Glutamatergic neuron (in vitro differentiated cells): ENCODE measurements around the gene SORT1. TPM values are rescaled to one million over a fixed set of nuclear protein-coding genes. Genes with fewer than 3 reads are reported as not detected.
"Not testable (repeated sequence)": the region's sequence is repeated elsewhere in the genome, so short reads cannot be mapped to it uniquely, and the experiment has no call there.

Source experiments
- DNase-seq: peaks from one replicate; pipeline ENCODE4 v3.0.0; 2022
- H3K27ac Mint-ChIP-seq: one replicate; pipeline ENCODE4 v1.8.0; 2020; ENCODE audit warnings: mild to moderate bottlenecking, mixed read lengths, inconsistent platforms; ENCODE audit not compliant: unreplicated experiment
- H3K27me3 Mint-ChIP-seq: one replicate; pipeline ENCODE4 v1.8.0; 2020; ENCODE audit warnings: mild to moderate bottlenecking, moderate library complexity, mixed read lengths, inconsistent platforms; ENCODE audit not compliant: unreplicated experiment
- H3K36me3 Mint-ChIP-seq: one replicate; pipeline ENCODE4 v1.8.0; 2020; ENCODE audit warnings: mild to moderate bottlenecking, mixed read lengths, inconsistent platforms; ENCODE audit not compliant: unreplicated experiment
- H3K4me1 Mint-ChIP-seq: one replicate; pipeline ENCODE4 v1.8.0; 2020; ENCODE audit warnings: mild to moderate bottlenecking, low read depth, mixed read lengths, inconsistent platforms; ENCODE audit not compliant: unreplicated experiment
- H3K4me3 Mint-ChIP-seq: one replicate; pipeline ENCODE4 v1.8.0; 2020; ENCODE audit warnings: mild to moderate bottlenecking, mixed read lengths, inconsistent platforms; ENCODE audit not compliant: unreplicated experiment
- H3K9me3 Mint-ChIP-seq: one replicate; pipeline ENCODE4 v1.8.0; 2020; ENCODE audit warnings: mild to moderate bottlenecking, moderate library complexity, mixed read lengths, inconsistent platforms; ENCODE audit not compliant: unreplicated experiment
- total RNA-seq: library from RNA; stranded (reverse); fragmentation: NEBNext Ultra II Directional; extraction: Animal tissue kit (Norgen Biotek cat#: 25700); gene quantifications from one replicate; pipeline ENCODE4 v1.2.1, GENCODE V29; 2021; ENCODE audit not compliant: unreplicated experiment
- TF ChIP-seq, protein P1 (sequence below): fragments of 200-600 bp; sonication (generic); IDR thresholded peaks from one replicate; pipeline ENCODE4 v1.5.0; 2021; ENCODE audit not compliant: partially characterized antibody, unreplicated experiment

The SORT1 gene
- total RNA-seq, 1 donor from 2014 or later, result 53.2 TPM

GRCh38 chr1:109307274-109308021 is 90.3 kb downstream of the SORT1 start:
- TF ChIP-seq, protein P1, sequence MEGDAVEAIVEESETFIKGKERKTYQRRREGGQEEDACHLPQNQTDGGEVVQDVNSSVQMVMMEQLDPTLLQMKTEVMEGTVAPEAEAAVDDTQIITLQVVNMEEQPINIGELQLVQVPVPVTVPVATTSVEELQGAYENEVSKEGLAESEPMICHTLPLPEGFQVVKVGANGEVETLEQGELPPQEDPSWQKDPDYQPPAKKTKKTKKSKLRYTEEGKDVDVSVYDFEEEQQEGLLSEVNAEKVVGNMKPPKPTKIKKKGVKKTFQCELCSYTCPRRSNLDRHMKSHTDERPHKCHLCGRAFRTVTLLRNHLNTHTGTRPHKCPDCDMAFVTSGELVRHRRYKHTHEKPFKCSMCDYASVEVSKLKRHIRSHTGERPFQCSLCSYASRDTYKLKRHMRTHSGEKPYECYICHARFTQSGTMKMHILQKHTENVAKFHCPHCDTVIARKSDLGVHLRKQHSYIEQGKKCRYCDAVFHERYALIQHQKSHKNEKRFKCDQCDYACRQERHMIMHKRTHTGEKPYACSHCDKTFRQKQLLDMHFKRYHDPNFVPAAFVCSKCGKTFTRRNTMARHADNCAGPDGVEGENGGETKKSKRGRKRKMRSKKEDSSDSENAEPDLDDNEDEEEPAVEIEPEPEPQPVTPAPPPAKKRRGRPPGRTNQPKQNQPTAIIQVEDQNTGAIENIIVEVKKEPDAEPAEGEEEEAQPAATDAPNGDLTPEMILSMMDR, result no peak
- Mint-ChIP-seq H3K27ac (peak overlapping the region; percentile 91), H3K27me3 (peaks cover 10% of the 10 kb centered on the region), H3K9me3 (peaks cover 7% of the 10 kb centered on the region), H3K36me3 (no peaks in the 10 kb centered on the region), H3K4me3 (peak overlapping the region; percentile 74), H3K4me1 (peaks cover 50% of the 10 kb centered on the region)
- DNase-seq, result peak; percentile 35

DNA sequence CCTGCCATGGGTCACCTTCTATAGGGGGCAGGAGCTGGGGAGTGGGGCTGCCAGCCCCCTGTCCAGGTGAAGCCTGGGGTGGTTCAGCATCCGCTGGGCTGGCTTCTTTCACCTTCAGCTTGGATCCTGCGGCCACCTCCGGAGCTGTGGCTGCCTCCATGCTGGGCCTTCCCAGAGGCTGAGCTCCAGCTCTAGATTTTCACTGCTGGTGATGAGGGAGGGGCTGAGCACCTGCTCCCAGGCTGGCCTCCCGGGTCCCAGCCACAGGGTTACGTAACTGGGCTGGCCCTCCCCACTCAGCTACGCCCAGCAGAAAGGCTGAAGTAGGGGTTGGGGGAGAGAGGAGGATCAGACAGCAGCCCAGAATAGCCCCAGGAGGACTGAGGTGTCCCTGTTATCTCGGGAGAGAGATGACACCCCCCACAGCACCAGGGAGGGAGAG is 90.9 kb downstream of the SORT1 start, which contains the start of gene MYBPHL:
MYBPHL (minus strand) TSS at position 180 of the 442 bp plus-strand sequence; CDS start at position 160, 20 bp downstream.
- Mint-ChIP-seq H3K27me3 (peaks cover 10% of the 10 kb centered on the region), H3K27ac (peak within 1 kb of the TSS; percentile 91), H3K4me3 (peak within 1 kb of the TSS; percentile 74), H3K9me3 (peaks cover 7% of the 10 kb centered on the region), H3K4me1 (peaks cover 44% of the 10 kb centered on the region), H3K36me3 (no peaks in the 10 kb centered on the region)
- TF ChIP-seq, protein P1, result no peak
- DNase-seq, result peak; percentile 44

DNA sequence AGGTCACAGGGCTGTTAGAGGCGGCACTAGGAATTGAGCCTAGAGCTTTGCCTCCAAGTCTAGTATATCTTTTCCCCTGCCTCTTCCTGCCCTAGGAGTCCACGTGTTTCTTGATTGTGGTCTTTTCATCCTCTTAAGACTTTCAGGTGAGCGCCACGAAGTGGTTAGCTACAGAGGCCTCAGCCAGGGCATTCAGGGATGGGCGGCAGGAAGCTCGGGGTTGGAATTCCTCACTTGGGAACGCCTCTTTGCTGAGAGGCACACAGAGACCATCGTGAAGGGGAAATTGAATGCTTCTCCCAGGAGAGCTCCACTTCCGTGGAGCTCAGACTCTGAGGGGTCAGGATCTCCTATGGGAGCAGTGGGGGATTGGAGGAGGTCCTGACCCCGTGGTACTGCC is 91.7 kb downstream of the SORT1 start:
- not testable (repeated sequence) for H3K4me3 Mint-ChIP-seq, H3K9me3 Mint-ChIP-seq, DNase-seq, H3K27me3 Mint-ChIP-seq, H3K36me3 Mint-ChIP-seq
- Mint-ChIP-seq H3K27ac (peak overlapping the region; percentile 79), H3K4me1 (peaks cover 40% of the 10 kb centered on the region)

DNA sequence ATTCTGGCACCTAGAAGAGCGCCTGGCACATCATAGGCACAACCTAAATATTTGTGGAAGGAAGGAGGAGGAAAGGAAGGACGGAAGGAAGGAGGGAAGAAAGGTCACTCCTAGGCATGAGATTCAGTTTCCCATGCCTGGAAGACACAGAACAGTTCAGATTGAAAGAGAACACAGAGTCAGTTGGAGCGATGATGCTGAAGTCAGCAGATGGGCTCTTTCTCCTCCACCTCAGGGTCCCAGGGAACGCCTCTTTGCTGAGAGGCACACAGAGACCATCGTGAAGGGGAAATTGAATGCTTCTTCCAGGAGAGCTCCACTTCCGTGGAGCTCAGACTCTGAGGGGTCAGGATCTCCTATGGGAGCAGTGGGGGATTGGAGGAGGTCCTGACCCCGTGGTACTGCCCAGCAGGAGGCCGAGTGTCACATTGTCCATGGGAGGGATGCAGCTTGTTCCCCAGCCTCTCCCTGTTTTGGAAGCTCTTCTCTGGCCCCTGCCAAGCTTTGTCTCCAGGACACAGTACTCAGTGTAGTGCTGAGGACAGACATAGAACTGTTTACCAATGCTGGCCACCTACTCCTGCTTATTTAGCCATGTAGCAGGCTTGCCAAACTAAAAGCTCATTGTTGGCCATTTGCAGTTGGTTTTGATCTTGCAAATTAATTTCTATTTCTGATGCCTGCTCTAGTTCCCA is 93.3 kb downstream of the SORT1 start:
- TF ChIP-seq, protein P1, result no peak
- Mint-ChIP-seq H3K27me3 (peaks cover 8% of the 10 kb centered on the region), H3K27ac (no peak overlapping the region), H3K36me3 (no peaks in the 10 kb centered on the region), H3K4me1 (peaks cover 34% of the 10 kb centered on the region), H3K9me3 (peaks cover 6% of the 10 kb centered on the region), H3K4me3 (no peak overlapping the region)
- DNase-seq, result no peak

GRCh38 chr1:109301874-109302273 is 95.8 kb downstream of the SORT1 start:
- peaks cover 5% of the 10 kb centered on the region for H3K27me3 Mint-ChIP-seq
- H3K4me3 Mint-ChIP-seq, result no peak overlapping the region
- H3K4me1 Mint-ChIP-seq, result peaks cover 27% of the 10 kb centered on the region
- no peak overlapping the region for H3K27ac Mint-ChIP-seq
- H3K36me3 Mint-ChIP-seq, result no peaks in the 10 kb centered on the region
- DNase-seq, result no peak
- TF ChIP-seq, protein P1, result no peak
- H3K9me3 Mint-ChIP-seq, result peaks cover 3% of the 10 kb centered on the region
